ENCODE results near the gene TRIP12.

Gene TRIP12

GRCh38 chr2:229917793-229918192 lies 4.0 kb downstream of the TRIP12 start:
- no peak for DNase-seq

- no peak for DNase-seq
These were observed 7.6 kb downstream of the TRIP12 start for GRCh38 chr2:229914171-229914570.

- DNase-seq, result peak; percentile 45
These were observed 10.9 kb downstream of the TRIP12 start for GRCh38 chr2:229910832-229911412.

GRCh38 chr2:229910147-229910831 lies 11.5 kb downstream of the TRIP12 start:
- DNase-seq, result peak; percentile 18

GRCh38 chr2:229909090-229909489 lies 12.7 kb downstream of the TRIP12 start:
- no peak for DNase-seq

GRCh38 chr2:229905601-229906000 lies 16.2 kb downstream of the TRIP12 start:
- no peak for DNase-seq

GRCh38 chr2:229903037-229903436 lies 18.8 kb downstream of the TRIP12 start:
- no peak for DNase-seq

GRCh38 chr2:229901819-229902218 lies 20.0 kb downstream of the TRIP12 start:
- no peak for DNase-seq

GRCh38 chr2:229900514-229900913 lies 21.3 kb downstream of the TRIP12 start:
- DNase-seq, result peak; percentile 52

- peak; percentile 47 for DNase-seq
These were observed 21.8 kb downstream of the TRIP12 start for GRCh38 chr2:229900012-229900411.

GRCh38 chr2:229899604-229900003 lies 22.2 kb downstream of the TRIP12 start:
- no peak for DNase-seq

- DNase-seq, result no peak
These were observed 25.0 kb downstream of the TRIP12 start for GRCh38 chr2:229896857-229897256.

GRCh38 chr2:229889023-229889422 lies 32.8 kb downstream of the TRIP12 start:
- no peak for DNase-seq

- no peak for DNase-seq
These were observed 33.8 kb downstream of the TRIP12 start for GRCh38 chr2:229888031-229888430.

- DNase-seq, result no peak
These were observed 34.4 kb downstream of the TRIP12 start for GRCh38 chr2:229887441-229887840.

- peak; percentile 46 for DNase-seq
These were observed 36.8 kb downstream of the TRIP12 start for GRCh38 chr2:229884775-229885699.

GRCh38 chr2:229882583-229882982 lies 39.2 kb downstream of the TRIP12 start:
- no peak for DNase-seq

- DNase-seq, result no peak
These were observed 40.8 kb downstream of the TRIP12 start for GRCh38 chr2:229880892-229881586.

GRCh38 chr2:229879191-229879950 lies 42.4 kb downstream of the TRIP12 start:
- DNase-seq, result no peak

- DNase-seq, result no peak
These were observed 46.3 kb downstream of the TRIP12 start for GRCh38 chr2:229875549-229875948.

- no peak for DNase-seq
These were observed 47.2 kb downstream of the TRIP12 start for GRCh38 chr2:229874647-229875046.

- DNase-seq, result no peak
These were observed 48.7 kb downstream of the TRIP12 start for GRCh38 chr2:229873123-229873581.
